ENCODE measurements around the gene SMC3. TPM values are rescaled to one million over a fixed set of nuclear protein-coding genes. Genes with fewer than 3 reads are reported as not detected.
A peak's percentile ranks its signal among the peaks of the same experiment; 100 is the strongest.
"Not testable (repeated sequence)": the region's sequence is repeated elsewhere in the genome, so short reads cannot be mapped to it uniquely, and the experiment has no call there.

Gene SMC3
- total RNA-seq, 2 donors from 2014 or later, result 66.0 to 75.9 TPM

GRCh38 chr10:110529596-110530011 lies 37.9 kb upstream of the SMC3 start:
- H3K9me3 Mint-ChIP-seq, result no peaks in the 10 kb centered on the region
- H3K27ac ChIP-seq (ENCODE audit: low read depth, low read length), result no peak overlapping the region
- H3K9me3 ChIP-seq (ENCODE audit: control insufficient read depth, low read length), result no peaks in the 10 kb centered on the region
- H3K36me3 Mint-ChIP-seq (ENCODE audit: low read depth), result no peaks in the 10 kb centered on the region
- H3K4me3 Mint-ChIP-seq, result peak overlapping the region; percentile 54
- no peak overlapping the region for H3K9ac ChIP-seq (ENCODE audit: extremely low read depth, low read length, poor library complexity, severe bottlenecking)
- TF ChIP-seq, protein P1, sequence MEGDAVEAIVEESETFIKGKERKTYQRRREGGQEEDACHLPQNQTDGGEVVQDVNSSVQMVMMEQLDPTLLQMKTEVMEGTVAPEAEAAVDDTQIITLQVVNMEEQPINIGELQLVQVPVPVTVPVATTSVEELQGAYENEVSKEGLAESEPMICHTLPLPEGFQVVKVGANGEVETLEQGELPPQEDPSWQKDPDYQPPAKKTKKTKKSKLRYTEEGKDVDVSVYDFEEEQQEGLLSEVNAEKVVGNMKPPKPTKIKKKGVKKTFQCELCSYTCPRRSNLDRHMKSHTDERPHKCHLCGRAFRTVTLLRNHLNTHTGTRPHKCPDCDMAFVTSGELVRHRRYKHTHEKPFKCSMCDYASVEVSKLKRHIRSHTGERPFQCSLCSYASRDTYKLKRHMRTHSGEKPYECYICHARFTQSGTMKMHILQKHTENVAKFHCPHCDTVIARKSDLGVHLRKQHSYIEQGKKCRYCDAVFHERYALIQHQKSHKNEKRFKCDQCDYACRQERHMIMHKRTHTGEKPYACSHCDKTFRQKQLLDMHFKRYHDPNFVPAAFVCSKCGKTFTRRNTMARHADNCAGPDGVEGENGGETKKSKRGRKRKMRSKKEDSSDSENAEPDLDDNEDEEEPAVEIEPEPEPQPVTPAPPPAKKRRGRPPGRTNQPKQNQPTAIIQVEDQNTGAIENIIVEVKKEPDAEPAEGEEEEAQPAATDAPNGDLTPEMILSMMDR (conservative IDR thresholded peaks at IDR 0.05), result no peak
- H3K27ac Mint-ChIP-seq, result peak overlapping the region; percentile 98
- H3K4me1 Mint-ChIP-seq, result peaks cover 46% of the 10 kb centered on the region
- H3K4me1 ChIP-seq (ENCODE audit: control insufficient read depth, insufficient read depth, low read length), result peaks cover 4% of the 10 kb centered on the region
- peak overlapping the region; percentile 15 for H3K4me3 ChIP-seq (ENCODE audit: low read length)
- no peaks in the 10 kb centered on the region for H3K27me3 ChIP-seq (ENCODE audit: control insufficient read depth, insufficient read depth, low read length, poor library complexity, severe bottlenecking)
- peak; percentile 92 for DNase-seq
- no peaks in the 10 kb centered on the region for H3K36me3 ChIP-seq (ENCODE audit: control insufficient read depth, insufficient read depth, low read length)
- WGBS, 2 experiments (ENCODE audit: insufficient coverage in 1 of 2, insufficient read length in 1 of 2), result 6 to 9% methylated on average over 4 to 6 of the region's 6 CpGs
- H3K27me3 Mint-ChIP-seq (ENCODE audit: insufficient read depth), result no peaks in the 10 kb centered on the region

- Histone ChIP-seq H3K27me3 (ENCODE audit: control insufficient read depth, insufficient read depth, low read length, poor library complexity, severe bottlenecking) (no peaks in the 10 kb centered on the region), H3K4me1 (ENCODE audit: control insufficient read depth, insufficient read depth, low read length) (peaks cover 4% of the 10 kb centered on the region), H3K27ac (ENCODE audit: low read depth, low read length) (no peak overlapping the region), H3K9ac (ENCODE audit: extremely low read depth, low read length, poor library complexity, severe bottlenecking) (peak overlapping the region; percentile 41), H3K36me3 (ENCODE audit: control insufficient read depth, insufficient read depth, low read length) (no peaks in the 10 kb centered on the region), H3K9me3 (ENCODE audit: control insufficient read depth, low read length) (no peaks in the 10 kb centered on the region), H3K4me3 (ENCODE audit: low read length) (peak overlapping the region; percentile 74)
- Mint-ChIP-seq H3K36me3 (ENCODE audit: low read depth) (no peaks in the 10 kb centered on the region), H3K9me3 (no peaks in the 10 kb centered on the region), H3K27me3 (ENCODE audit: insufficient read depth) (no peaks in the 10 kb centered on the region), H3K27ac (peak overlapping the region; percentile 98), H3K4me1 (peaks cover 43% of the 10 kb centered on the region), H3K4me3 (peak overlapping the region; percentile 54)
- WGBS, 2 experiments (ENCODE audit: insufficient coverage in 1 of 2, insufficient read length in 1 of 2), result 5 to 7% methylated on average over 15 to 35 of the region's 35 CpGs
- DNase-seq, result peak; percentile 97
- TF ChIP-seq, protein P1 (conservative IDR thresholded peaks at IDR 0.05), result no peak
Measured at GRCh38 chr10:110530131-110530831, 37.2 kb upstream of the SMC3 start.

DNA sequence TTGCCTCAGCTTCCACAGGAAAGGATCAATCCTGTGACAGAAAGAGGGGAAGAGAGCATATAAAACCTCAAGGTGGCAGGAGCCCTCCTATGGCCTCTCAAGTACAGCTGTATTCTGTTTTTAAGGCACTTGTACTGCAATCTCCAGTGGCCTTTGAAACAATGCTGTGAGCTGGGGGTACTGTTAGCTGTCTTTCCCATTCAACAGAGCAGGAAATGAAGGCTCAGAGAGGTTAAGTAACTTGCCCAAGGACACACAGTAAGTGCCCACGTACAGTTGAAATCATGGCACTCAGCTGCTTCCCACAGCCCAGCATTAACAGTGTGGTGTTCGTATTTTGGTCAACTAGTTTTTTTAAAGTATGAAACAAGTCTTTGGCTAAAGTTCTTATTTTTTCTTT lies 35.8 kb upstream of the SMC3 start:
- Mint-ChIP-seq H3K27me3 (ENCODE audit: insufficient read depth) (no peaks in the 10 kb centered on the region), H3K9me3 (no peaks in the 10 kb centered on the region), H3K27ac (no peak overlapping the region), H3K36me3 (ENCODE audit: low read depth) (no peaks in the 10 kb centered on the region), H3K4me1 (peaks cover 37% of the 10 kb centered on the region), H3K4me3 (no peak overlapping the region)
- 90 to 100% methylated on average over 1 to 2 of the region's 2 CpGs for WGBS, 2 experiments (ENCODE audit: insufficient coverage in 1 of 2, insufficient read length in 1 of 2)
- no peak overlapping the region for H3K27ac ChIP-seq (ENCODE audit: low read depth, low read length)
- H3K9me3 ChIP-seq (ENCODE audit: control insufficient read depth, low read length), result no peaks in the 10 kb centered on the region
- H3K4me3 ChIP-seq (ENCODE audit: low read length), result no peak overlapping the region
- peak; percentile 41 for DNase-seq
- no peak overlapping the region for H3K9ac ChIP-seq (ENCODE audit: extremely low read depth, low read length, poor library complexity, severe bottlenecking)
- no peaks in the 10 kb centered on the region for H3K36me3 ChIP-seq (ENCODE audit: control insufficient read depth, insufficient read depth, low read length)
- TF ChIP-seq, protein P1 (conservative IDR thresholded peaks at IDR 0.05), result no peak
- H3K4me1 ChIP-seq (ENCODE audit: control insufficient read depth, insufficient read depth, low read length), result peaks cover 4% of the 10 kb centered on the region
- H3K27me3 ChIP-seq (ENCODE audit: control insufficient read depth, insufficient read depth, low read length, poor library complexity, severe bottlenecking), result no peaks in the 10 kb centered on the region

DNA sequence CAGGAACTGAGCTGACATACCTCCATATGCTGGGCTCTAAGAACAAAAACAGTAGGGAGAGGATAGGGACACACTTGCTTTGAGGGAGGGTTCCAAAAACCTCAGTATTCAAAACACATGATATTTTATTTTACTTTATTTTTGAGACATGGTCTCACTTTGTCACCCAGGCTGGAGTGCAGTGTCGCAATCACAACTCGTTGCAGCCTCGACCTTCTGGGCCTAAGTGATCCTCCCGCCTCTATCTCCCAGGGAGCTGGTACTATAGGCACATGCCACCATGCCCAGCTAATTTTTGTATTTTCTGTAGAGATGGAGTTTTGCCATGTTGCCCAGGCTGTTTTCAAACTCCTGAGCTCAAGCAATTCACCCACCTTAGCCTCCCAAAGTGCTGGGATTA lies 34.9 kb upstream of the SMC3 start:
- H3K4me1 Mint-ChIP-seq, result peaks cover 37% of the 10 kb centered on the region
- H3K4me3 ChIP-seq (ENCODE audit: low read length); H3K4me3 Mint-ChIP-seq; H3K4me1 ChIP-seq (ENCODE audit: control insufficient read depth, insufficient read depth, low read length); H3K9me3 Mint-ChIP-seq; H3K36me3 ChIP-seq (ENCODE audit: control insufficient read depth, insufficient read depth, low read length); H3K9me3 ChIP-seq (ENCODE audit: control insufficient read depth, low read length); H3K27me3 ChIP-seq (ENCODE audit: control insufficient read depth, insufficient read depth, low read length, poor library complexity, severe bottlenecking); H3K27ac Mint-ChIP-seq; H3K27me3 Mint-ChIP-seq (ENCODE audit: insufficient read depth); H3K9ac ChIP-seq (ENCODE audit: extremely low read depth, low read length, poor library complexity, severe bottlenecking); H3K27ac ChIP-seq (ENCODE audit: low read depth, low read length); H3K36me3 Mint-ChIP-seq (ENCODE audit: low read depth): not testable (repeated sequence)
- peak; percentile 44 for DNase-seq
- 87 to 93% methylated on average over 3 to 4 of the region's 4 CpGs for WGBS, 2 experiments (ENCODE audit: insufficient coverage in 1 of 2, insufficient read length in 1 of 2)
